WTC11 (cell line): ENCODE data around the gene OR2V2. TPM values are rescaled to one million over a fixed set of nuclear protein-coding genes. Genes with fewer than 3 reads are reported as not detected.

Experiments
- ATAC-seq: fragments of 200-7000 bp; cut with Tn5 transposase; 2 replicates; pipeline ENCODE4 v1.10.0; 2021; ENCODE audit warnings: mild to moderate bottlenecking, moderate library complexity
- CTCF ChIA-PET: fragments of 300-600 bp; sonication (Branson Sonifier 250); formaldehyde crosslinking; loops from one replicate; lab custom pipeline; 2021; ENCODE audit warnings: antibody characterized with exemption; lab: Charles Lee
- POLR2A ChIA-PET: fragments of 350-600 bp; sonication (Branson Sonifier 250); formaldehyde crosslinking; loops from one replicate; lab custom pipeline; 2021; ENCODE audit warnings: antibody characterized with exemption; lab: Charles Lee
- DNase-seq: peaks from one replicate; pipeline ENCODE4 v3.0.0; 2021; ENCODE audit warnings: low spot score
- H3K27ac Mint-ChIP-seq: 2 replicates; pipeline ENCODE4 v1.8.0; 2021; ENCODE audit warnings: mixed read lengths
- H3K27me3 Mint-ChIP-seq: 2 replicates; pipeline ENCODE4 v1.8.0; 2021; ENCODE audit warnings: low read depth, mild to moderate bottlenecking, moderate library complexity, mixed read lengths
- H3K36me3 Mint-ChIP-seq: 2 replicates; pipeline ENCODE4 v1.8.0; 2021; ENCODE audit warnings: mixed read lengths
- H3K4me1 Mint-ChIP-seq: 2 replicates; pipeline ENCODE4 v1.8.0; 2022; ENCODE audit warnings: mixed read lengths
- H3K4me3 Mint-ChIP-seq: 2 replicates; pipeline ENCODE4 v1.8.0; 2021; ENCODE audit warnings: mild to moderate bottlenecking, moderate library complexity, mixed read lengths
- H3K9me3 Mint-ChIP-seq: 2 replicates; pipeline ENCODE4 v1.8.0; 2021; ENCODE audit warnings: mixed read lengths
- ARID4B ChIP-seq: sonication (generic); formaldehyde crosslinking; IDR thresholded peaks from 2 replicates; pipeline ENCODE4 v1.8.0; 2023; ENCODE audit warnings: missing genetic modification reagents, mild to moderate bottlenecking, borderline replicate concordance
- CTCF ChIP-seq: fragments of 200-600 bp; IDR thresholded peaks from 2 replicates; pipeline ENCODE4 v1.8.0; 2022; ENCODE audit warnings: antibody characterized with exemption
- E2F1 ChIP-seq: sonication (generic); formaldehyde crosslinking; IDR thresholded peaks from 2 replicates; pipeline ENCODE4 v1.8.0; 2022; ENCODE audit warnings: mild to moderate bottlenecking, missing genetic modification reagents
- E2F5 ChIP-seq: sonication (generic); formaldehyde crosslinking; IDR thresholded peaks from 2 replicates; pipeline ENCODE4 v1.8.1; 2022; ENCODE audit warnings: mild to moderate bottlenecking, moderate library complexity, missing genetic modification reagents
- EMX1 ChIP-seq: fragments of 250-450 bp; sonication (Bioruptor Pico); IDR thresholded peaks from 2 replicates; pipeline ENCODE4 v1.8.0; 2021; ENCODE audit warnings: mild to moderate bottlenecking
- FOXJ3 ChIP-seq: sonication (generic); formaldehyde crosslinking; IDR thresholded peaks from 2 replicates; pipeline ENCODE4 v1.9.0; 2021; ENCODE audit warnings: missing genetic modification reagents, mild to moderate bottlenecking, borderline replicate concordance
- FOXP1 ChIP-seq: sonication (generic); formaldehyde crosslinking; IDR thresholded peaks from 2 replicates; pipeline ENCODE4 v1.8.0; 2022; ENCODE audit warnings: missing genetic modification reagents, mild to moderate bottlenecking, moderate library complexity, borderline replicate concordance
- GABPB1 ChIP-seq: sonication (generic); formaldehyde crosslinking; IDR thresholded peaks from 2 replicates; pipeline ENCODE4 v1.8.1; 2023; ENCODE audit warnings: mild to moderate bottlenecking, missing genetic modification reagents
- JAZF1 ChIP-seq: fragments of 250-450 bp; sonication (Bioruptor Pico); IDR thresholded peaks from 2 replicates; pipeline ENCODE4 v1.9.0; 2021; ENCODE audit warnings: moderate library complexity, mild to moderate bottlenecking, inconsistent platforms
- MYBL2 ChIP-seq: sonication (generic); formaldehyde crosslinking; IDR thresholded peaks from 2 replicates; pipeline ENCODE4 v1.8.1; 2023; ENCODE audit warnings: mild to moderate bottlenecking, moderate library complexity, missing genetic modification reagents
- NFATC4 ChIP-seq: fragments of 250-450 bp; sonication (Bioruptor Pico); IDR thresholded peaks from 2 replicates; pipeline ENCODE4 v1.9.0; 2021; ENCODE audit warnings: mild to moderate bottlenecking
- SMAD3 ChIP-seq: sonication (generic); formaldehyde crosslinking; IDR thresholded peaks from 2 replicates; pipeline ENCODE4 v1.8.0; 2022; ENCODE audit warnings: missing genetic modification reagents, mild to moderate bottlenecking, borderline replicate concordance
- SOX15 ChIP-seq: fragments of 250-450 bp; sonication (Bioruptor Pico); IDR thresholded peaks from 2 replicates; pipeline ENCODE4 v1.9.0; 2021; ENCODE audit warnings: mild to moderate bottlenecking
- STAT6 ChIP-seq: sonication (generic); formaldehyde crosslinking; conservative IDR thresholded peaks from 2 replicates; pipeline ENCODE4 v1.8.1; 2023; ENCODE audit warnings: mild to moderate bottlenecking, low read depth, missing genetic modification reagents, moderate library complexity
- ZNF121 ChIP-seq: sonication (generic); formaldehyde crosslinking; IDR thresholded peaks from 2 replicates; pipeline ENCODE4 v1.8.0; 2023; ENCODE audit warnings: missing genetic modification reagents
- ZNF138 ChIP-seq: sonication (generic); formaldehyde crosslinking; conservative IDR thresholded peaks from 2 replicates; pipeline ENCODE4 v1.8.1; 2022; ENCODE audit warnings: mild to moderate bottlenecking, moderate library complexity, missing genetic modification reagents
- ZNF317 ChIP-seq: sonication (generic); formaldehyde crosslinking; IDR thresholded peaks from 2 replicates; pipeline ENCODE4 v1.8.1; 2023; ENCODE audit warnings: low read depth, mild to moderate bottlenecking, moderate library complexity, missing genetic modification reagents, borderline replicate concordance
- ZNF396 ChIP-seq: fragments of 250-450 bp; sonication (Bioruptor Pico); IDR thresholded peaks from 2 replicates; pipeline ENCODE4 v1.8.0; 2021; ENCODE audit warnings: mild to moderate bottlenecking, moderate library complexity, borderline replicate concordance
- ZNF416 ChIP-seq: fragments of 250-450 bp; sonication (Bioruptor Pico); IDR thresholded peaks from 2 replicates; pipeline ENCODE4 v1.9.0; 2021; ENCODE audit warnings: mild to moderate bottlenecking, inconsistent platforms
- total RNA-seq: library from RNA; stranded (reverse); gene quantifications from 3 replicates; pipeline ENCODE4 v1.2.3, GENCODE V29; 2021

OR2V2 gene
- total RNA-seq, 1 experiment from 2014 or later, result not detected

- peak; percentile 64 for DNase-seq
- no peaks in the 10 kb centered on the region for H3K9me3 Mint-ChIP-seq
- ChIA-PET CTCF (interaction anchor here (0.7 to 5.6 kb wide), 8 partner anchors 10 to 386 kb away, joined by 3 to 44 read pairs (median 3); no protein-coding TSS in a partner anchor), POLR2A (no interaction called here)
- peaks cover 62% of the 10 kb centered on the region for H3K27me3 Mint-ChIP-seq
- H3K27ac Mint-ChIP-seq, result no peak overlapping the region
- no peak for TF ChIP-seq MYBL2 (CRISPR knock-in tag)
- TF ChIP-seq E2F1 (CRISPR knock-in tag), result 0 out of 2 replicates have a peak, but pooled peaks have one; percentile 14
- no peak for TF ChIP-seq FOXJ3 (CRISPR knock-in tag)
- TF ChIP-seq E2F5, result no peak
- TF ChIP-seq STAT6 (CRISPR knock-in tag), result no peak
- TF ChIP-seq, all 79 proteins: peak for 1
- H3K36me3 Mint-ChIP-seq, result no peaks in the 10 kb centered on the region
- H3K4me3 Mint-ChIP-seq, result peak overlapping the region; percentile 84
- H3K4me1 Mint-ChIP-seq, result peaks cover 25% of the 10 kb centered on the region
- ATAC-seq, result peak; percentile 0; the same call in 1 of the 2 replicates
Observed at GRCh38 chr5:181170237-181170825, 22.9 kb downstream of the OR2V2 start.

- DNase-seq (no peak), ATAC-seq (no peak)
- Mint-ChIP-seq H3K36me3 (no peaks in the 10 kb centered on the region), H3K4me1 (peaks cover 25% of the 10 kb centered on the region), H3K4me3 (peak overlapping the region; percentile 84), H3K9me3 (no peaks in the 10 kb centered on the region)
- ChIA-PET POLR2A (no interaction called here), CTCF (interaction anchor here (0.7 to 5.6 kb wide), 4 partner anchors 14 to 387 kb away, joined by 3 to 44 read pairs (median 4); no protein-coding TSS in a partner anchor)
- TF ChIP-seq GABPB1 (CRISPR knock-in tag) (no peak), NFATC4 (CRISPR knock-in tag) (no peak), EMX1 (CRISPR knock-in tag) (no peak), ZNF396 (CRISPR knock-in tag) (no peak), E2F1 (CRISPR knock-in tag) (no peak), ZNF121 (CRISPR knock-in tag) (no peak), FOXP1 (no peak), SMAD3 (CRISPR knock-in tag) (no peak), JAZF1 (CRISPR knock-in tag) (no peak), ZNF416 (CRISPR knock-in tag) (no peak), ARID4B (CRISPR knock-in tag) (no peak), CTCF (no peak), ZNF138 (CRISPR knock-in tag) (no peak), ZNF317 (CRISPR knock-in tag) (no peak), SOX15 (no peak)
- TF ChIP-seq, all 79 proteins: peak for 0
- Mint-ChIP-seq H3K27ac (no peak overlapping the region), H3K27me3 (peaks cover 66% of the 10 kb centered on the region)
Observed at GRCh38 chr5:181170996-181171395, 23.6 kb downstream of the OR2V2 start.
